SK-N-SH (cell line): ENCODE measurements around the gene SHC3. TPM values are rescaled to one million over a fixed set of nuclear protein-coding genes. Genes with fewer than 3 reads are reported as not detected.
A peak's percentile ranks its signal among the peaks of the same experiment; 100 is the strongest.

Experiments used
- CTCF ChIA-PET: fragments of 300-600, 350-600 bp; formaldehyde crosslinking; extraction: SDS; loops from one replicate; lab custom pipeline; 2021; lab: Yijun Ruan, JAX
- POLR2A ChIA-PET: fragments of 350-600 bp; sonication (Branson Sonifier 250); formaldehyde crosslinking; extraction: SDS; loops from one replicate; lab custom pipeline; 2020; ENCODE audit warnings: antibody characterized with exemption, inconsistent platforms; lab: Yijun Ruan, JAX
- DNase-seq: peaks from one replicate; pipeline ENCODE4 v3.0.0; 2012
- H2AFZ ChIP-seq: fragments of 200-600 bp; sonication (generic); 2 replicates; pipeline ENCODE4 v1.8.1; 2016; ENCODE audit warnings: antibody characterized with exemption, mild to moderate bottlenecking, low read depth
- H3F3A ChIP-seq: fragments of 200-600 bp; sonication (generic); replicated peaks from 2 replicates; pipeline ENCODE3; 2016; ENCODE audit warnings: antibody characterized with exemption, mild to moderate bottlenecking; ENCODE audit not compliant: insufficient read depth
- H3K27ac ChIP-seq, 2 experiments: fragments of 200-500 bp in 1 of 2; fragments of 200-600 bp in 1 of 2; sonication (Bioruptor generic) in 1 of 2; sonication (generic), shearing (Covaris generic) in 1 of 2; 2 replicates each; pipeline versions ENCODE4 v1.5.1 to v1.6.1; 2014 to 2016; ENCODE audit warnings: low read depth in 2 of 2, inconsistent platforms in 1 of 2, low read length in 1 of 2, mild to moderate bottlenecking in 1 of 2, mixed read lengths in 1 of 2
- H3K27me3 ChIP-seq: fragments of 200-600 bp; sonication (generic), shearing (Covaris generic); 2 replicates; pipeline ENCODE4 v1.6.1; 2016; ENCODE audit warnings: mixed run types; ENCODE audit not compliant: insufficient read depth
- H3K36me3 ChIP-seq, 2 experiments: fragments of 200-500 bp in 1 of 2; fragments of 200-600 bp in 1 of 2; sonication (Bioruptor generic) in 1 of 2; sonication (generic) in 1 of 2; replicated peaks in 1 of 2; 2 replicates each; pipeline versions ENCODE3 to v1.5.1; 2014 to 2016; ENCODE audit warnings: low read length in 1 of 2, mild to moderate bottlenecking in 1 of 2; ENCODE audit not compliant: insufficient read depth in 2 of 2, control insufficient read depth in 1 of 2
- H3K4me1 ChIP-seq, 2 experiments: fragments of 200-500 bp in 1 of 2; fragments of 200-600 bp in 1 of 2; sonication (Bioruptor generic) in 1 of 2; sonication (generic), shearing (Covaris generic) in 1 of 2; 2 replicates each; pipeline versions ENCODE4 v1.5.1 to v1.6.1; 2014 to 2016; ENCODE audit warnings: low read depth in 1 of 2, low read length in 1 of 2, mixed run types in 1 of 2; ENCODE audit not compliant: insufficient read depth in 2 of 2, control insufficient read depth in 1 of 2
- H3K4me2 ChIP-seq: fragments of 200-600 bp; sonication (generic), shearing (Covaris generic); 2 replicates; pipeline ENCODE4 v1.6.1; 2017; ENCODE audit warnings: mixed run types
- H3K4me3 ChIP-seq, 2 experiments: fragments of 200-500 bp in 1 of 2; fragments of 200-600 bp in 1 of 2; sonication (Bioruptor generic) in 1 of 2; sonication (generic), shearing (Covaris generic) in 1 of 2; 2 replicates each; pipeline versions ENCODE4 v1.5.1 to v1.8.1; 2014 to 2016; ENCODE audit warnings: low read depth in 2 of 2, inconsistent platforms in 1 of 2, low read length in 1 of 2, mild to moderate bottlenecking in 1 of 2, mixed read lengths in 1 of 2, moderate library complexity in 1 of 2
- H3K79me2 ChIP-seq: fragments of 200-600 bp; sonication (generic); 2 replicates; pipeline ENCODE4 v1.8.1; 2017; ENCODE audit warnings: mild to moderate bottlenecking; ENCODE audit not compliant: insufficient read depth
- H3K9ac ChIP-seq: fragments of 200-600 bp; sonication (generic); 2 replicates; pipeline ENCODE4 v1.6.1; 2017; ENCODE audit warnings: mixed run types
- H3K9me2 ChIP-seq: fragments of 200-600 bp; sonication (generic); 2 replicates; pipeline ENCODE4 v1.6.1; 2017; ENCODE audit warnings: mixed run types
- H3K9me3 ChIP-seq: fragments of 200-600 bp; sonication (generic); 2 replicates; pipeline ENCODE4 v1.6.1; 2017; ENCODE audit warnings: mixed run types, mild to moderate bottlenecking, moderate library complexity
- H4K20me1 ChIP-seq: fragments of 200-600 bp; sonication (generic); 2 replicates; pipeline ENCODE4 v1.6.1; 2017; ENCODE audit warnings: mild to moderate bottlenecking, mixed run types; ENCODE audit not compliant: insufficient read depth
- EP300 ChIP-seq, 2 experiments: IDR thresholded peaks; 2 replicates each; pipeline versions ENCODE4 v1.4.0 to v1.6.1; 2012; ENCODE audit warnings: borderline replicate concordance in 1 of 2, low read depth in 1 of 2, low read length in 1 of 2
- EZH2phosphoT487 ChIP-seq: fragments of 200-600 bp; sonication (generic); IDR thresholded peaks from 2 replicates; pipeline ENCODE4 v1.6.1; 2017; ENCODE audit warnings: low read depth, mixed run types, mild to moderate bottlenecking, antibody characterized with exemption, moderate library complexity, borderline replicate concordance
- FOSL2 ChIP-seq: IDR thresholded peaks from 2 replicates; pipeline ENCODE4 v1.4.0; 2012; ENCODE audit warnings: low read depth, mild to moderate bottlenecking, moderate library complexity, borderline replicate concordance
- NFIC ChIP-seq: IDR thresholded peaks from 2 replicates; pipeline ENCODE4 v1.4.0; 2012; ENCODE audit warnings: borderline replicate concordance
- POLR2AphosphoS5 ChIP-seq: IDR thresholded peaks from 2 replicates; pipeline ENCODE4 v1.6.1; 2012; ENCODE audit warnings: low read depth, low read length
- RAD21 ChIP-seq: IDR thresholded peaks from 2 replicates; pipeline ENCODE4 v1.6.1; 2012; ENCODE audit warnings: mild to moderate bottlenecking, low read length
- RCOR1 ChIP-seq: fragments of 150-350 bp; IDR thresholded peaks from 2 replicates; pipeline ENCODE4 v1.6.1; 2017; ENCODE audit warnings: antibody characterized with exemption, low read length
- TCF12 ChIP-seq: IDR thresholded peaks from 2 replicates; pipeline ENCODE4 v1.4.0; 2012
- YY1 ChIP-seq: IDR thresholded peaks from 2 replicates; pipeline ENCODE4 v1.4.0; 2012; ENCODE audit warnings: low read depth, mild to moderate bottlenecking
- WGBS: methylation state at CpG from one replicate; pipeline ENCODE4 v1.1.6; 2017; ENCODE audit warnings: low lambda C conversion rate; 5-methylcytosine and 5-hydroxymethylcytosine counted together
- polyA plus RNA-seq, 3 experiments: library from polyadenylated mRNA; depleted of rRNA; stranded (reverse); fragments of >200 nt; gene quantifications; 2 replicates each; pipeline ENCODE4 v1.2.3, GENCODE V29; 2012
- TF ChIP-seq, protein P1 (sequence below): IDR thresholded peaks from 2 replicates; pipeline ENCODE4 v1.4.0; 2012; ENCODE audit warnings: low read depth
- TF ChIP-seq, protein P2 (sequence below): IDR thresholded peaks from 2 replicates; pipeline ENCODE4; 2012

The SHC3 gene
- polyA plus RNA-seq, 1 of the 3 experiments (the other 2 are of a cell fraction): 3.2 TPM

DNA sequence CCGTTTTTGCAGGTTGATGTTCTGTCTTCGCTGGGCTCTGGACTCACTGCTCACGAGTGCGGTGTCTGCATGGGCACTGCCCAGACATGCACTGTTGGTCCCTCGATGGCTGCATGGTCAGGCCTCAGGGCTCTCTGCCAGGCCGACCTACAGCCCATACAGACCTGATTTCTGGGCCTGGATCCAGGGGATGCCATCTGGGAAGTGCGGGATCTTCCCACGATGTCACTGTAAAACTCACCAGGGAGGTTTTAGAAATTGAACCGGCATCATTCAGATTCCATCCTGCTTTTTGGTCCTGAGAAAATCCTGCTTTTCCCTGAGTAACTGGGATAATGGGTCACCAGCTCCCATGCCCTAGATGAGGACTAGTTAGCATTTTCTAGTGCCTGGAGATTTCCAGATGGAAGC lies 178.2 kb downstream of the SHC3 start:
- H3K36me3 ChIP-seq: peaks cover 3 to 15% of the 10 kb centered on the region in 2 experiments
- peak; percentile 76 for DNase-seq
- no peak overlapping the region for H3K9ac ChIP-seq
- peaks cover 3% of the 10 kb centered on the region; the same call in 1 of the 2 replicates for H3K79me2 ChIP-seq
- H3F3A ChIP-seq: peaks cover 3% of the 10 kb centered on the region
- 65% methylated on average over 9 of the region's 9 CpGs for WGBS
- H3K27ac ChIP-seq: peak overlapping the region; percentile 37 to 92
- CTCF ChIA-PET: interaction anchor here (0.6 to 2.1 kb wide), 28 partner anchors 9 to 1663 kb away, joined by 3 to 16 read pairs (median 4); partner anchors contain the start of gene S1PR3
- no peaks in the 10 kb centered on the region for H3K27me3 ChIP-seq
- peaks cover 18 to 52% of the 10 kb centered on the region in 2 experiments for H3K4me1 ChIP-seq
- no peaks in the 10 kb centered on the region for H3K9me3 ChIP-seq
- no peak for TF ChIP-seq YY1
- peak in 1 of 2 experiments; percentile 35; a peak in 1 of 4 replicates for TF ChIP-seq EP300 (IDR thresholded peaks at IDR 0.05; ENCODE audit: borderline replicate concordance in 1 of 2, low read depth in 1 of 2, low read length in 1 of 2)
- peak; percentile 32; the same call in 1 of the 2 replicates for TF ChIP-seq TCF12
- TF ChIP-seq RCOR1: 0 out of 2 replicates have a peak, but pooled peaks have one; percentile 34
- peak; percentile 36 for TF ChIP-seq RAD21
- POLR2A ChIA-PET: interaction anchor here (0.6 kb wide), 1 partner anchor 856 kb away, joined by 3 read pairs; no protein-coding TSS in a partner anchor
- H4K20me1 ChIP-seq: no peaks in the 10 kb centered on the region
- no peak overlapping the region for H2AFZ ChIP-seq
- H3K4me3 ChIP-seq: no peak overlapping the region
- peak overlapping the region; percentile 39; the same call in 1 of the 2 replicates for H3K4me2 ChIP-seq
- H3K9me2 ChIP-seq: no peaks in the 10 kb centered on the region

DNA sequence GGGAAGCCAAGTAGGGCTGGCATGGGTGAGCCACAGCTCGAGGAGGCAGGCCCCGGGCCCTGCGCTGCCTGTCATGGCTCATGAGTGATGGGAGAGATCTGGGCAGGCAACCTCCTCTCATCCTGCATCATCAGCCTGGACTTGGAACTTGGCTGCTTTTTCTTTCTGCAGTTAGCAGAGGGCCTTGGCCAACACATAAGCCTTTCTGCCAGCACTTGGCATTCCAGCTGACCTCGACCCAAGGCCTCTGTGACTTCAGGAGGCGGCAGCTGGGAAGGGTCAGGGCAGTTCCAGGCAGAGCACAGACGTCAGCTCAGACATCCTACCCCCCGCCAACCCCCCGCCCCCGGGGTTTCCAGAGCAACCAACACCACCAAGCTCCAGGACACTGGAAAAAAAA lies 179.7 kb downstream of the SHC3 start:
- no peaks in the 10 kb centered on the region for H4K20me1 ChIP-seq
- CTCF ChIA-PET: interaction anchor here (1.2 to 3.3 kb wide), 2 partner anchors 405 to 420 kb away, joined by 4 to 14 read pairs; no protein-coding TSS in a partner anchor
- POLR2A ChIA-PET: no interaction called here

DNA sequence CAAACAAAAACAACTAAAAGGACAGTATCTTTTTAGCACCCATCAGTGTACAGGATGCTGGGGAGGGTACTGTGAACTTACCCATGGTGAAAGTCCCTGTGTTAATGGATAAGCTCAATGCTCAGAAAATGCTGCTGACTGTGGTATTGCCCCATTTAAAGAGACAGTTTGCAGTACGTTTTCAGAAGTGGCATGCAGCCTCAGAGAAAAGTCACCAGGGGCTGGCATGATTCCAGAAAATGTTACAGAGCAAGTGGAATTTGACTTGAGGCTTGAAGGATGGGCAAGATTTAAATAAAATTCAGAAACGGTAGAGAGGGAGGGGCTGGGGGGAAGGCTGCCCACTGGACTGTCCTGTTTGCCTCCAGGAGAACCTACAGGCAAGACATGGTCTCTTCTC lies 180.1 kb downstream of the SHC3 start:
- CTCF ChIA-PET: interaction anchor here (1.2 to 3.3 kb wide), 2 partner anchors 405 to 419 kb away, joined by 4 to 14 read pairs; no protein-coding TSS in a partner anchor
- H2AFZ ChIP-seq: no peak overlapping the region
- no peaks in the 10 kb centered on the region for H3K9me3 ChIP-seq
- no peak overlapping the region for H3K9ac ChIP-seq
- H3K36me3 ChIP-seq: peaks cover 3 to 15% of the 10 kb centered on the region in 2 experiments
- 22% methylated on average over 2 of the region's 2 CpGs for WGBS
- no peaks in the 10 kb centered on the region for H4K20me1 ChIP-seq
- H3K79me2 ChIP-seq: peaks cover 3% of the 10 kb centered on the region; the same call in 1 of the 2 replicates
- peaks cover 35 to 69% of the 10 kb centered on the region in 2 experiments for H3K4me1 ChIP-seq
- H3K4me2 ChIP-seq: no peak overlapping the region
- no peak for DNase-seq
- H3K27ac ChIP-seq: 0 out of 4 replicates have a peak overlapping the region, but pooled peaks have one; percentile 1 to 13
- H3K4me3 ChIP-seq: no peak overlapping the region
- no peaks in the 10 kb centered on the region for H3K27me3 ChIP-seq
- no peaks in the 10 kb centered on the region for H3K9me2 ChIP-seq
- POLR2A ChIA-PET: no interaction called here
- peaks cover 3% of the 10 kb centered on the region for H3F3A ChIP-seq
- TF ChIP-seq NFIC: peak; percentile 43; the same call in 1 of the 2 replicates
- no peak for TF ChIP-seq EZH2phosphoT487
- no peak for TF ChIP-seq FOSL2

More for the DNA sequence above, 179.7 kb downstream of the SHC3 start:
- no peak overlapping the region for H3K4me3 ChIP-seq
- H2AFZ ChIP-seq: no peak overlapping the region
- peaks cover 3% of the 10 kb centered on the region for H3F3A ChIP-seq
- peaks cover 31 to 65% of the 10 kb centered on the region in 2 experiments for H3K4me1 ChIP-seq
- H3K79me2 ChIP-seq: peaks cover 3% of the 10 kb centered on the region; the same call in 1 of the 2 replicates
- H3K9ac ChIP-seq: no peak overlapping the region
- peak overlapping the region; percentile 1 to 13; a peak in 1 of 4 replicates for H3K27ac ChIP-seq
- TF ChIP-seq, protein P1, sequence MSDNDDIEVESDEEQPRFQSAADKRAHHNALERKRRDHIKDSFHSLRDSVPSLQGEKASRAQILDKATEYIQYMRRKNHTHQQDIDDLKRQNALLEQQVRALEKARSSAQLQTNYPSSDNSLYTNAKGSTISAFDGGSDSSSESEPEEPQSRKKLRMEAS: no peak
- TF ChIP-seq NFIC (peak; percentile 12; the same call in 1 of the 2 replicates), TCF12 (peak; percentile 29; the same call in 1 of the 2 replicates), POLR2AphosphoS5 (no peak)
- TF ChIP-seq, protein P2, sequence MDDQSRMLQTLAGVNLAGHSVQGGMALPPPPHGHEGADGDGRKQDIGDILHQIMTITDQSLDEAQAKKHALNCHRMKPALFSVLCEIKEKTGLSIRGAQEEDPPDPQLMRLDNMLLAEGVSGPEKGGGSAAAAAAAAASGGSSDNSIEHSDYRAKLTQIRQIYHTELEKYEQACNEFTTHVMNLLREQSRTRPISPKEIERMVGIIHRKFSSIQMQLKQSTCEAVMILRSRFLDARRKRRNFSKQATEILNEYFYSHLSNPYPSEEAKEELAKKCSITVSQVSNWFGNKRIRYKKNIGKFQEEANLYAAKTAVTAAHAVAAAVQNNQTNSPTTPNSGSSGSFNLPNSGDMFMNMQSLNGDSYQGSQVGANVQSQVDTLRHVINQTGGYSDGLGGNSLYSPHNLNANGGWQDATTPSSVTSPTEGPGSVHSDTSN: peak; percentile 88
- H3K36me3 ChIP-seq: peaks cover 3 to 15% of the 10 kb centered on the region in 2 experiments
- no peak overlapping the region for H3K4me2 ChIP-seq
- no peaks in the 10 kb centered on the region for H3K9me3 ChIP-seq
- H3K9me2 ChIP-seq: no peaks in the 10 kb centered on the region
- 63% methylated on average over 9 of the region's 9 CpGs for WGBS
- no peak for DNase-seq
- H3K27me3 ChIP-seq: no peaks in the 10 kb centered on the region
